ENCODE measurements around the gene CEP152.
"Not testable (repeated sequence)": the region's sequence is repeated elsewhere in the genome, so short reads cannot be mapped to it uniquely, and the experiment has no call there.

CEP152 gene

GRCh38 chr15:48805591-48805990 is 5.3 kb downstream of the CEP152 start:
- DNase-seq (ENCODE audit: low read depth in 3 of 3): no peak

- DNase-seq (ENCODE audit: low read depth in 3 of 3): no peak
Measured at GRCh38 chr15:48803877-48804276, 7.0 kb downstream of the CEP152 start.

GRCh38 chr15:48802867-48803266 is 8.0 kb downstream of the CEP152 start:
- DNase-seq (ENCODE audit: low read depth in 3 of 3): no peak

- no peak for DNase-seq (ENCODE audit: low read depth in 3 of 3)
Measured at GRCh38 chr15:48802257-48802656, 8.6 kb downstream of the CEP152 start.

- DNase-seq (ENCODE audit: low read depth in 3 of 3): no peak
Measured at GRCh38 chr15:48800811-48801455, 9.9 kb downstream of the CEP152 start.

- no peak for DNase-seq (ENCODE audit: low read depth in 3 of 3)
Measured at GRCh38 chr15:48800245-48800644, 10.6 kb downstream of the CEP152 start.

- no peak for DNase-seq (ENCODE audit: low read depth in 3 of 3)
Measured at GRCh38 chr15:48798319-48798718, 12.6 kb downstream of the CEP152 start.

GRCh38 chr15:48796930-48797329 is 13.9 kb downstream of the CEP152 start:
- DNase-seq (ENCODE audit: low read depth in 3 of 3): no peak

- no peak for DNase-seq (ENCODE audit: low read depth in 3 of 3)
Measured at GRCh38 chr15:48796521-48796920, 14.3 kb downstream of the CEP152 start.

GRCh38 chr15:48795901-48796300 is 15.0 kb downstream of the CEP152 start:
- DNase-seq (ENCODE audit: low read depth in 3 of 3): no peak

GRCh38 chr15:48794697-48795134 is 16.2 kb downstream of the CEP152 start:
- no peak for DNase-seq (ENCODE audit: low read depth in 3 of 3)

- no peak for DNase-seq (ENCODE audit: low read depth in 3 of 3)
Measured at GRCh38 chr15:48792408-48792807, 18.5 kb downstream of the CEP152 start.

GRCh38 chr15:48790466-48791115 is 20.3 kb downstream of the CEP152 start:
- DNase-seq (ENCODE audit: low read depth in 3 of 3): not testable (repeated sequence)

GRCh38 chr15:48785712-48786111 is 25.2 kb downstream of the CEP152 start:
- no peak for DNase-seq (ENCODE audit: low read depth in 3 of 3)

- no peak for DNase-seq (ENCODE audit: low read depth in 3 of 3)
Measured at GRCh38 chr15:48785195-48785594, 25.7 kb downstream of the CEP152 start.

GRCh38 chr15:48784756-48785155 is 26.1 kb downstream of the CEP152 start:
- DNase-seq (ENCODE audit: low read depth in 3 of 3): no peak

GRCh38 chr15:48782911-48783310 is 28.0 kb downstream of the CEP152 start:
- DNase-seq (ENCODE audit: low read depth in 3 of 3): no peak

GRCh38 chr15:48781481-48782081 is 29.3 kb downstream of the CEP152 start:
- no peak for DNase-seq (ENCODE audit: low read depth in 3 of 3)

- DNase-seq (ENCODE audit: low read depth in 3 of 3): no peak
Measured at GRCh38 chr15:48781017-48781416, 29.9 kb downstream of the CEP152 start.

- no peak for DNase-seq (ENCODE audit: low read depth in 3 of 3)
Measured at GRCh38 chr15:48778331-48778730, 32.5 kb downstream of the CEP152 start.

GRCh38 chr15:48777645-48778330 is 33.1 kb downstream of the CEP152 start:
- no peak for DNase-seq (ENCODE audit: low read depth in 3 of 3)

GRCh38 chr15:48775546-48775945 is 35.3 kb downstream of the CEP152 start:
- DNase-seq (ENCODE audit: low read depth in 3 of 3): no peak

GRCh38 chr15:48774484-48774883 is 36.4 kb downstream of the CEP152 start:
- DNase-seq (ENCODE audit: low read depth in 3 of 3): no peak
